CD8-positive, alpha-beta memory T cell (primary cell): ENCODE results near the gene DDAH2. TPM values are rescaled to one million over a fixed set of nuclear protein-coding genes. Genes with fewer than 3 reads are reported as not detected.

Experiments
- CTCF ChIA-PET: fragments of 350-600 bp; sonication (Branson Sonifier 250); formaldehyde crosslinking; loops from one replicate; lab custom pipeline; 2021; ENCODE audit warnings: antibody characterized with exemption; lab: Charles Lee
- POLR2A ChIA-PET: fragments of 350-600 bp; sonication (Branson Sonifier 250); formaldehyde crosslinking; loops from one replicate; lab custom pipeline; 2021; ENCODE audit warnings: antibody characterized with exemption; lab: Charles Lee
- DNase-seq, 5 donors: peaks; one replicate each; pipeline versions ENCODE4 v3.0.0 to v3.0.0-alpha.2; 2020 to 2022; ENCODE audit warnings: mixed read lengths in 1 of 5
- H3K27ac ChIP-seq: one replicate; pipeline ENCODE4 v1.7.0; 2013; ENCODE audit warnings: low read depth, mild to moderate bottlenecking, low read length, moderate library complexity
- H3K27me3 ChIP-seq: 2 replicates; pipeline ENCODE4 v1.7.0; 2013; ENCODE audit warnings: low read length, mild to moderate bottlenecking; ENCODE audit not compliant: insufficient read depth, poor library complexity, severe bottlenecking
- H3K36me3 ChIP-seq: 2 replicates; pipeline ENCODE4 v1.7.0; 2013; ENCODE audit warnings: mild to moderate bottlenecking, low read length, moderate library complexity; ENCODE audit not compliant: insufficient read depth
- H3K4me1 ChIP-seq: 2 replicates; pipeline ENCODE4 v1.7.0; 2013; ENCODE audit warnings: mild to moderate bottlenecking, low read length, moderate library complexity; ENCODE audit not compliant: insufficient read depth
- H3K4me3 ChIP-seq: 2 replicates; pipeline ENCODE4 v1.7.0; 2013; ENCODE audit warnings: mild to moderate bottlenecking, low read length
- H3K9me3 ChIP-seq: 2 replicates; pipeline ENCODE4 v1.7.0; 2013; ENCODE audit warnings: mild to moderate bottlenecking, low read length
- H3K27ac Mint-ChIP-seq, 8 donors: one replicate each; pipeline ENCODE4 v1.8.0; 2020 to 2021; ENCODE audit warnings: mixed read lengths in 8 of 8, mild to moderate bottlenecking in 6 of 8, inconsistent platforms in 3 of 8, moderate library complexity in 3 of 8
- H3K27me3 Mint-ChIP-seq, 2 donors: one replicate each; pipeline ENCODE4 v1.8.0; 2020 to 2021; ENCODE audit warnings: mixed read lengths in 2 of 2, mild to moderate bottlenecking in 1 of 2, moderate library complexity in 1 of 2
- H3K36me3 Mint-ChIP-seq, 3 donors: one replicate each; pipeline ENCODE4 v1.8.0; 2020 to 2021; ENCODE audit warnings: mixed read lengths in 3 of 3, inconsistent platforms in 1 of 3, mild to moderate bottlenecking in 1 of 3
- H3K4me1 Mint-ChIP-seq, 3 donors: one replicate each; pipeline ENCODE4 v1.8.0; 2020 to 2021; ENCODE audit warnings: mixed read lengths in 3 of 3, inconsistent platforms in 1 of 3, mild to moderate bottlenecking in 1 of 3
- H3K4me3 Mint-ChIP-seq, 7 donors: one replicate each; pipeline ENCODE4 v1.8.0; 2020 to 2021; ENCODE audit warnings: mixed read lengths in 7 of 7, mild to moderate bottlenecking in 6 of 7, moderate library complexity in 4 of 7, inconsistent platforms in 2 of 7
- H3K9me3 Mint-ChIP-seq, 5 donors: one replicate each; pipeline ENCODE4 v1.8.0; 2020 to 2022; ENCODE audit warnings: mixed read lengths in 5 of 5, mild to moderate bottlenecking in 3 of 5, moderate library complexity in 2 of 5, inconsistent platforms in 1 of 5
- polyA plus RNA-seq: library from polyadenylated mRNA; unstranded; fragments of 300-500 nt; fragmentation: Illumina TruSeq; gene quantifications from one replicate; pipeline ENCODE4 v1.2.3, GENCODE V29; 2021
- total RNA-seq, 2 experiments: library from RNA; stranded (reverse); gene quantifications; one replicate each; pipeline ENCODE4 v1.2.3, GENCODE V29; 2021

The DDAH2 gene
- total and polyA plus RNA-seq, 3 experiments from 2014 or later, result 4.1 to 26.3 (median 4.9) TPM

- POLR2A ChIA-PET, result no interaction called here
Measured at GRCh38 chr6:31765910-31766794, 37.1 kb upstream of the DDAH2 start.

GRCh38 chr6:31765559-31765909 is 36.4 kb upstream of the DDAH2 start:
- POLR2A ChIA-PET, result no interaction called here
- peaks cover 6% of the 10 kb centered on the region for H3K4me1 ChIP-seq
- Mint-ChIP-seq H3K4me3 (no peak overlapping the region), H3K27ac (peak overlapping the region in 1 of 8 donors; percentile 68), H3K27me3 (no peaks in the 10 kb centered on the region), H3K4me1 (peaks cover 5 to 7% (median 6%) of the 10 kb centered on the region in 3 donors), H3K36me3 (peaks cover 0 to 3% (median 3%) of the 10 kb centered on the region in 3 donors), H3K9me3 (no peaks in the 10 kb centered on the region)
- no peaks in the 10 kb centered on the region for H3K27me3 ChIP-seq
- no peaks in the 10 kb centered on the region for H3K36me3 ChIP-seq
- H3K27ac ChIP-seq, result no peak overlapping the region
- no peak for DNase-seq
- CTCF ChIA-PET, result no interaction called here
- no peak overlapping the region for H3K4me3 ChIP-seq
- H3K9me3 ChIP-seq, result no peaks in the 10 kb centered on the region

More at GRCh38 chr6:31765910-31766794, 37.1 kb upstream of the DDAH2 start:
- H3K27me3 ChIP-seq, result no peaks in the 10 kb centered on the region
- peaks cover 11% of the 10 kb centered on the region for H3K4me1 ChIP-seq
- Mint-ChIP-seq H3K9me3 (no peaks in the 10 kb centered on the region), H3K4me1 (peaks cover 8 to 10% (median 9%) of the 10 kb centered on the region in 3 donors), H3K27me3 (no peaks in the 10 kb centered on the region), H3K36me3 (peaks cover 0 to 1% (median 0%) of the 10 kb centered on the region in 3 donors), H3K27ac (peak overlapping the region in 1 of 8 donors; percentile 65), H3K4me3 (no peak overlapping the region)
- no peaks in the 10 kb centered on the region for H3K9me3 ChIP-seq
- no peak overlapping the region for H3K4me3 ChIP-seq
- no peaks in the 10 kb centered on the region for H3K36me3 ChIP-seq
- no peak overlapping the region for H3K27ac ChIP-seq
- CTCF ChIA-PET, result no interaction called here
- no peak for DNase-seq

- H3K36me3 Mint-ChIP-seq, result peaks cover 0 to 8% (median 7%) of the 10 kb centered on the region in 3 donors
- ChIA-PET POLR2A (no interaction called here), CTCF (no interaction called here)
- H3K27ac Mint-ChIP-seq, result peak overlapping the region in 2 of 8 donors; percentile 33 to 50
- Histone ChIP-seq H3K27ac (no peak overlapping the region), H3K4me3 (no peak overlapping the region), H3K9me3 (no peaks in the 10 kb centered on the region), H3K4me1 (no peaks in the 10 kb centered on the region), H3K36me3 (peaks cover 6% of the 10 kb centered on the region), H3K27me3 (no peaks in the 10 kb centered on the region)
- no peak for DNase-seq
- no peaks in the 10 kb centered on the region for H3K4me1 Mint-ChIP-seq
- H3K4me3 Mint-ChIP-seq, result no peak overlapping the region
- H3K27me3 Mint-ChIP-seq, result no peaks in the 10 kb centered on the region
- H3K9me3 Mint-ChIP-seq, result no peaks in the 10 kb centered on the region
Measured at GRCh38 chr6:31764198-31764597, 35.1 kb upstream of the DDAH2 start.

GRCh38 chr6:31763619-31763940 is 34.5 kb upstream of the DDAH2 start:
- ChIA-PET POLR2A (no interaction called here), CTCF (no interaction called here)

GRCh38 chr6:31762878-31763618 is 33.9 kb upstream of the DDAH2 start:
- Histone ChIP-seq H3K27ac (no peak overlapping the region), H3K4me1 (no peaks in the 10 kb centered on the region), H3K36me3 (peaks cover 6% of the 10 kb centered on the region), H3K9me3 (no peaks in the 10 kb centered on the region), H3K4me3 (no peak overlapping the region), H3K27me3 (no peaks in the 10 kb centered on the region)
- Mint-ChIP-seq H3K4me1 (no peaks in the 10 kb centered on the region), H3K4me3 (no peak overlapping the region), H3K36me3 (peaks cover 0 to 12% (median 8%) of the 10 kb centered on the region in 3 donors), H3K9me3 (no peaks in the 10 kb centered on the region), H3K27me3 (no peaks in the 10 kb centered on the region), H3K27ac (peak overlapping the region in 3 of 8 donors; percentile 38 to 70 (median 56))
- ChIA-PET POLR2A (no interaction called here), CTCF (no interaction called here)
- no peak for DNase-seq

More at GRCh38 chr6:31763619-31763940, 34.5 kb upstream of the DDAH2 start:
- Mint-ChIP-seq H3K36me3 (peaks cover 0 to 12% (median 8%) of the 10 kb centered on the region in 3 donors), H3K4me1 (no peaks in the 10 kb centered on the region), H3K27me3 (no peaks in the 10 kb centered on the region), H3K9me3 (no peaks in the 10 kb centered on the region), H3K4me3 (no peak overlapping the region), H3K27ac (peak overlapping the region in 4 of 8 donors; percentile 33 to 70 (median 44))
- no peak for DNase-seq
- no peaks in the 10 kb centered on the region for H3K27me3 ChIP-seq
- no peak overlapping the region for H3K4me3 ChIP-seq
- H3K36me3 ChIP-seq, result peaks cover 6% of the 10 kb centered on the region
- no peak overlapping the region for H3K27ac ChIP-seq
- no peaks in the 10 kb centered on the region for H3K9me3 ChIP-seq
- no peaks in the 10 kb centered on the region for H3K4me1 ChIP-seq

GRCh38 chr6:31762356-31762755 is 33.3 kb upstream of the DDAH2 start, which contains the start of gene SAPCD1:
SAPCD1 (plus strand) TSS chr6:31762656; CDS start chr6:31763055, 399 bp downstream.
- Histone ChIP-seq H3K36me3 (peaks cover 6% of the 10 kb centered on the region), H3K9me3 (no peaks in the 10 kb centered on the region), H3K4me1 (no peaks in the 10 kb centered on the region), H3K4me3 (no peak within 1 kb of the TSS), H3K27me3 (no peaks in the 10 kb centered on the region), H3K27ac (no peak within 1 kb of the TSS)
- Mint-ChIP-seq H3K4me1 (no peaks in the 10 kb centered on the region), H3K9me3 (no peaks in the 10 kb centered on the region), H3K4me3 (no peak within 1 kb of the TSS), H3K27me3 (no peaks in the 10 kb centered on the region), H3K36me3 (peaks cover 0 to 12% (median 8%) of the 10 kb centered on the region in 3 donors), H3K27ac (peak within 1 kb of the TSS in 5 of 8 donors; percentile 24 to 70 (median 45))
- ChIA-PET CTCF (no interaction called here), POLR2A (no interaction called here)
- DNase-seq, result no peak

GRCh38 chr6:31761343-31761742 is 32.2 kb upstream of the DDAH2 start:
- H3K36me3 Mint-ChIP-seq, result peaks cover 0 to 12% (median 8%) of the 10 kb centered on the region in 3 donors
- no peaks in the 10 kb centered on the region for H3K9me3 Mint-ChIP-seq
- Histone ChIP-seq H3K36me3 (peaks cover 6% of the 10 kb centered on the region), H3K27me3 (no peaks in the 10 kb centered on the region), H3K9me3 (no peaks in the 10 kb centered on the region), H3K4me3 (no peak overlapping the region), H3K27ac (no peak overlapping the region), H3K4me1 (no peaks in the 10 kb centered on the region)
- H3K4me3 Mint-ChIP-seq, result no peak overlapping the region
- H3K27me3 Mint-ChIP-seq, result no peaks in the 10 kb centered on the region
- ChIA-PET CTCF (interaction anchor here (0.6 to 1.5 kb wide), 2 partner anchors 8 to 27 kb away, joined by 3 to 5 read pairs; no protein-coding TSS in a partner anchor), POLR2A (no interaction called here)
- DNase-seq, result no peak
- peak overlapping the region in 1 of 8 donors; percentile 23 for H3K27ac Mint-ChIP-seq
- no peaks in the 10 kb centered on the region for H3K4me1 Mint-ChIP-seq

GRCh38 chr6:31760790-31761189 is 31.7 kb upstream of the DDAH2 start:
- H3K36me3 Mint-ChIP-seq, result peaks cover 0 to 12% (median 8%) of the 10 kb centered on the region in 3 donors
- no peaks in the 10 kb centered on the region for H3K9me3 ChIP-seq
- ChIA-PET POLR2A (no interaction called here), CTCF (interaction anchor here (1.5 kb wide), 1 partner anchor 9 kb away, joined by 5 read pairs; no protein-coding TSS in a partner anchor)
- no peak overlapping the region for H3K27ac Mint-ChIP-seq
- no peak overlapping the region for H3K4me3 Mint-ChIP-seq
- peaks cover 6% of the 10 kb centered on the region for H3K36me3 ChIP-seq
- H3K27me3 ChIP-seq, result no peaks in the 10 kb centered on the region
- no peaks in the 10 kb centered on the region for H3K4me1 ChIP-seq
- no peak overlapping the region for H3K27ac ChIP-seq
- H3K4me3 ChIP-seq, result no peak overlapping the region
- H3K4me1 Mint-ChIP-seq, result no peaks in the 10 kb centered on the region
- no peaks in the 10 kb centered on the region for H3K27me3 Mint-ChIP-seq
- no peak for DNase-seq
- no peaks in the 10 kb centered on the region for H3K9me3 Mint-ChIP-seq
